ENCODE data around the gene ZNF775.

- TF ChIP-seq, protein P1, sequence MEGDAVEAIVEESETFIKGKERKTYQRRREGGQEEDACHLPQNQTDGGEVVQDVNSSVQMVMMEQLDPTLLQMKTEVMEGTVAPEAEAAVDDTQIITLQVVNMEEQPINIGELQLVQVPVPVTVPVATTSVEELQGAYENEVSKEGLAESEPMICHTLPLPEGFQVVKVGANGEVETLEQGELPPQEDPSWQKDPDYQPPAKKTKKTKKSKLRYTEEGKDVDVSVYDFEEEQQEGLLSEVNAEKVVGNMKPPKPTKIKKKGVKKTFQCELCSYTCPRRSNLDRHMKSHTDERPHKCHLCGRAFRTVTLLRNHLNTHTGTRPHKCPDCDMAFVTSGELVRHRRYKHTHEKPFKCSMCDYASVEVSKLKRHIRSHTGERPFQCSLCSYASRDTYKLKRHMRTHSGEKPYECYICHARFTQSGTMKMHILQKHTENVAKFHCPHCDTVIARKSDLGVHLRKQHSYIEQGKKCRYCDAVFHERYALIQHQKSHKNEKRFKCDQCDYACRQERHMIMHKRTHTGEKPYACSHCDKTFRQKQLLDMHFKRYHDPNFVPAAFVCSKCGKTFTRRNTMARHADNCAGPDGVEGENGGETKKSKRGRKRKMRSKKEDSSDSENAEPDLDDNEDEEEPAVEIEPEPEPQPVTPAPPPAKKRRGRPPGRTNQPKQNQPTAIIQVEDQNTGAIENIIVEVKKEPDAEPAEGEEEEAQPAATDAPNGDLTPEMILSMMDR (IDR thresholded peaks at IDR 0.05; ENCODE audit: borderline replicate concordance, extremely low read depth, low read length, poor library complexity, severe bottlenecking) = no peak
- TF ChIP-seq EZH2 (IDR thresholded peaks at IDR 0.05; ENCODE audit: borderline replicate concordance, low read depth, low read length, severe bottlenecking) = no peak
Measured at GRCh38 chr7:150368096-150368883, 10.8 kb upstream of the ZNF775 start, which contains the start of gene REPIN1.

All from DND-41 (cell line).